NCI-H128 (cell line): ENCODE measurements around the gene OR10A2.
"Not testable (repeated sequence)": the region's sequence is repeated elsewhere in the genome, so short reads cannot be mapped to it uniquely, and the experiment has no call there.

Experiments used
- DNase-seq: peaks from one replicate; lab custom pipeline; 2025; ENCODE audit not compliant: unreplicated experiment; lab: John Stamatoyannopoulos, UW

Gene OR10A2, protein sequence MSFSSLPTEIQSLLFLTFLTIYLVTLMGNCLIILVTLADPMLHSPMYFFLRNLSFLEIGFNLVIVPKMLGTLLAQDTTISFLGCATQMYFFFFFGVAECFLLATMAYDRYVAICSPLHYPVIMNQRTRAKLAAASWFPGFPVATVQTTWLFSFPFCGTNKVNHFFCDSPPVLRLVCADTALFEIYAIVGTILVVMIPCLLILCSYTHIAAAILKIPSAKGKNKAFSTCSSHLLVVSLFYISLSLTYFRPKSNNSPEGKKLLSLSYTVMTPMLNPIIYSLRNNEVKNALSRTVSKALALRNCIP

DNA sequence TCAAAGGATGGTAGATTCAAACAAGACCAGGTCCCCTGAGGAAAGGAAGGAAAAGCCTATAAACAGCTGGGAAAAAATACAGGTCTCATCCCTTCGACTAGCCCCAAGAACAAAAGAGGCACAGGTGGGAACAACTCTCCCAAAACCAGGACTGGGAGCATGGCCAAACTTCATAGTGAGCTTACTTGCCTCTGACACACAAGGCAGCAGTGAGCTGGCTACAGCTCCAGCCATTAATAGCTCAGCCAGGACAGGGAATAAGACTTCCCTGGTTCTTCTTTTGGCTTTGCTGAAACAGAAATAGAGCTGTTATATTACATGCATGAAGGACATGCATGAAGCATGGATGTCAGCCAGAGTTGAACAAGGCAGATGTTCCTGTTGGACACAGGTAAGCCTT, at the start of gene OR10A2:
Gene OR10A2, plus strand, starts transcription at position 97 of the 400 bp plus-strand sequence. CDS start 6,698 bp downstream, outside the sequence.
- no peak for DNase-seq

DNA sequence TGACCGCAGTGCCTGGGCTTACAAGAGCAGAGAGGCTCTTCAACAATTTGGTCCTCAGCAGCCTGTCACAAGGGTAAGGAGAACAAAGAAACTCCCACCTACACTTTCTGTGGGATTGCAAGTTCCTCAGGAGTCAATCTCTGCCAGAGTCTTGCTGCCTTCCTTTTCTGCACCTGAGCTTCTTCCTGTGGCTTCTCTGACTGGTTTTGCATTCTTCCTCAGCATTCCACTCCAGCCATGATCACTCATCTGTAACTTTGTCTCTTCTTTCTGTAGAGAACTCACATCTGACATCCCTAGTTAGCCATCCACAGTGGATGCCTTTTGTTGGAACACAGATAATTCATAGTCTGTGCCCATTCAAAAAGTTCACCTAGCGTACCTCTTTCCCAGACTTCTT, 49.2 kb upstream of the OR10A2 start:
- no peak for DNase-seq

DNA sequence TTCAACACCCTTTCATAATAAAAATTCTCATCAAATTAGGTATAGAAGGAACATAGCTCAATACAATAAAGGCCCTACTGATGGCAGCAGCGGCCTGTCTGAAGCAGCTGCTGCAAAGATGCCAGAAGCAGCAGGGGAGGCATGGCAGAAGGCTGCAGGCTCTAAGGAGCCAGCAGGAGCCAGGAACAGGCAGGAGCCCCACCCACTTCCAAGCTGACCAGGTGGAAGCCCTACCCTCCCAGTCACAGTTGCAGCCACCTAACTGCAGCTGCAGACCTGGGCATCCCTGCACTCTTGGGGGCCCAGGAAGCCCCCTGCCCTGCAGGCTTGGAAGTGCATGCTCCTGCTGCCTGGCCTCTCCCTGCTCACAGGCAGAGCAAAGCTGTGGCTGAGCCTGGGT, 45.2 kb upstream of the OR10A2 start:
- DNase-seq: no peak

GRCh38 chr11:6818967-6819366, 43.9 kb upstream of the OR10A2 start:
- no peak for DNase-seq

GRCh38 chr11:6824136-6824823, 38.6 kb upstream of the OR10A2 start:
- no peak for DNase-seq

- no peak for DNase-seq
Observed at GRCh38 chr11:6825231-6825744, 37.6 kb upstream of the OR10A2 start.

DNA sequence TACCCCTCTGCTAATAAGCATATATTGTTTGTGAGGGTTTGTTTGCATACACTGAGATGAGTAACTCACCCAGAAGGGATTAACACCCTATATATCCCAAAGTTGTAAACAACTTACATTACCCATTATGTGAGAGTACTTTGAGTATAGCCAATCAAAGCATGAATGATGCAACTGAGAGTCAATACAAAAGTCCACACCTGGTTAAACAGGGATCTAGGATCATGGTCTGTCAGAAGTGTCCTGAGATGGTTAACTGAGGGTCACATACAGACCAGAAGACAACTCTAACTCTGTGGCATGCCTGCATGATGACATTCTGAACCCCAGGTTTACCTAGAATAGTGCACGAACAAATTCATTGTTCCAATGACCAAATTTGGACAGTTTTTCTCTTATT, 34.8 kb upstream of the OR10A2 start:
- no peak for DNase-seq

DNA sequence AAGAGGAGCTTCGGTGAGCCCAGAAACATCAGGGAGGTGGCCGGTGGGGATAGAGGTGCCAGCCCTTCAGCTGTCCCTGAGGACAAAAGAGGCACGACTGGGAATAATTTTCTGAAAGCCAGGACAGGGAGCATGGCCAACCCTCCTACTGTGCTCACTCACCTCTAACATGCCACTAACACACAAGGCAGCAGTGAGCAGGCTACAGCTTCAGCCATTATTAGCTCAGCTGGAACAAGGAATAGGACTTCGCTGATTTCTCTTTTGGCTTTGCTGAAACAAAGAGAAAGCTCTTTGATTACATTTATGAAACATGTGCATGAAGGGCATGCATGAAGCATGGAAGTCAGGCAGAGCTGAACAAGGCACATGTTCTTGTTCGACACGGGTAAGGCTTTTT, 29.5 kb upstream of the OR10A2 start:
- no peak for DNase-seq

- DNase-seq: no peak
Observed at GRCh38 chr11:6834021-6834420, 28.8 kb upstream of the OR10A2 start.

DNA sequence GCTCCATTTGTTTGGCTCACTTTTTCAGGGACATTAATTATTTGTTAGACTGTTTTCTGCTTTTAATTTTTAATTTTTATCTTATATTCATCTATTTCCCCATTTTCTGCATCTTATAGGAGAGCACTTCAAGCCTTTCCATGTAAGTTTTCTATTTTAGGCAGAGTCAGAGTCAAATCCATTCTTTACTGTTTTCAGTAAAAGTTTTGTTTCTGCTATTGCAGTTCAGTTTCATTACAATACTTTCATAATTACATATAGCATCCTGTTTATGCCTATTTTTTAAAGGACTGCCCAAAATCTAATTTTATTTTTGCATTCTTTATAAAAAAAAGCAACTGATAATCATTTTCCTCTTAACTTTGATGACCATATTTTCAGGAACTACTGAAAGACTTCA, 21.2 kb upstream of the OR10A2 start:
- DNase-seq: no peak

DNA sequence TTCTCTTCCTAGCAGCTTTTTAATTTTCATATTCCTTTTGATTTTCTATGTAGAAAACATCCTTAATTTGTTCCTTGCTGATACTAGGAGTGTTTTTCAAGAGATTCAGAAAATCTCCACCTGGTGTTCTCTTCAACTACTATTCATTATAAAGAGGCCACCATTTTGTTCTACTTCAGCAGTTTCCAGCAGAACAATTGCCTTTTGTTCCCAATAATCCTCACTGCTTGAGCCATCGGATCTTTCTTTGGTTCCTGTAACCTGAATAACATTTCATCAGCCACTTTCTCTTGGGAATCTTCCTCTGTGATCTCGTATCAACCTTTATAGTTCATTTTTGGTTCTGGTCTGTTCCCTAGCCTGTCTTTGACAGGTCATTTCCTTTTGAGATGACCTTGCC, 19.2 kb upstream of the OR10A2 start:
- DNase-seq: no peak

GRCh38 chr11:6844356-6844755, 18.5 kb upstream of the OR10A2 start:
- no peak for DNase-seq

DNA sequence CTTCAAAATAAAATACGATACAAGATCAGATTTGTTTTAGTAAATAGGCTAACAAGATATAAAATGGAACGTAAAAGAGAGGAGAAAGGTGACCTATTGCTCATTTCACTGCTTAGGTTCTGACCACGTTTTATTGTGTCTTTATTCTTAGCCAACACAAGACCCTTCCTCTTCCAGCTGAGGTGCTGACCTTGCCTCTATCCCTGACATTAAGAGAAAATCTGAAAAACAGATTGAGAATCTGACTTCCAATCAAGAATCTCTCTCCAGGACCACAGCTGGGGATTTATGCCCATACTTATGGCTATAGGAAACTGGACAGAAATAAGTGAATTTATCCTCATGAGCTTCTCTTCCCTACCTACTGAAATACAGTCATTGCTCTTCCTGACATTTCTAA, 17.5 kb upstream of the OR10A2 start, which contains the start of gene OR10A5:
Gene OR10A5, plus strand, starts transcription at position 301 of the 400 bp plus-strand sequence. Its CDS starts 0 bp downstream, at position 301.
- DNase-seq: no peak

DNA sequence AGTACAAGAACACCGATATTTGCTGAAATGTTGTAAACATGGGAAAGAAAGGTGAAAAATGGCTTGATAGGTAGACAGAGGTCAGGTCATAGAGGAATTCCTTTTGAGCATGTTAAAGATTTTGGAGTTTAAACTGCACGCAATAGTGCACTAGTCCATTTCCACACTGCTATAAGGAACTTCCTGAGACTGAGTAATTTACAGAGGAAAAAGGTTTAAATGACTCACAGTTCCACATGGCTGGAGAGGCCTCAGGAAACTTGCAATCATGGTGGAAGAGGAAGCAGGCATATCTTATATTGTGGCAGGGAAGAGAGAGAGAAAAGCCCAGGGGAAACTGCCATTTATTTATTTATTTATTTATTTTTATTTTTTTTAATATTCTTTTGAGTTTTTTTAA, 12.3 kb upstream of the OR10A2 start:
- DNase-seq: no peak

DNA sequence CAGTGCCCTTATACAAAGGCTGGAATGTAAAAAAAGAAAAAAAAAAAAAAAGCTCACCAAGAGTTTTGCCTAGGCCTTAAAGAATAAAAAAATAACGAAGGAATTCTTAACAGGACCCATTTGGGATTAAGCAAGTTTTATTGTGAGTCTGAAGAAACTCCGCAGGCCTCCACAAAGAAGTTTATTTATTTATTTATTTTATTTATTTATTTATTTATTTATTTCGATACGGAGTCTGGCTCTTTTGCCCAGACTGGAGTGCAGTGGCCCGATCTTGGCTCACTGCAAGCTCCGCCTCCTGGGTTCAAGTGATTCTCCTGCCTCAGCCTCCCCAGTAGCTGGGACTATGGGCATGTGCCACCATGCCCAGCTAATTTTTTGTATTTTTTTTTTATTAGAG, 8.1 kb upstream of the OR10A2 start:
- not testable (repeated sequence) for DNase-seq

- no peak for DNase-seq
Observed at GRCh38 chr11:6855971-6856541, 6.8 kb upstream of the OR10A2 start.

DNA sequence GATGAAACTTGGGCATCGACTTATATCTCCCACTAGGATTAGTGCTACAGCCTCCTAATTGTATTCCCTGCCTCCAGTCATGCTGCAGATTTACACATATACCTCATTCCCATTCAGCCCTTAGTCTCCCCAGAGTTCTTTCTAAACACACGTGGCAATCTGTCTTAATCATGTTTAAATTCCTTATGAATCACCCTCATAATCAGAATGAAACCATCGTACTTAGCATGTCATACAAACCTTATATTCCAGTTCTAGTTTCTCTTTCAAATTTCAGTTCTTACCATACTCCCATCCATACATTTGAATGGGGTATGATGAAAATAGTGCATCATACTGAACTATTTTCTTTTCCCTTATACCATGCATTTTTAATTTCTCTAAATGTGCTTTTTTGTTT, 6.0 kb upstream of the OR10A2 start:
- DNase-seq: no peak

GRCh38 chr11:6864438-6864837, 1.6 kb downstream of the OR10A2 start:
- DNase-seq: no peak

DNA sequence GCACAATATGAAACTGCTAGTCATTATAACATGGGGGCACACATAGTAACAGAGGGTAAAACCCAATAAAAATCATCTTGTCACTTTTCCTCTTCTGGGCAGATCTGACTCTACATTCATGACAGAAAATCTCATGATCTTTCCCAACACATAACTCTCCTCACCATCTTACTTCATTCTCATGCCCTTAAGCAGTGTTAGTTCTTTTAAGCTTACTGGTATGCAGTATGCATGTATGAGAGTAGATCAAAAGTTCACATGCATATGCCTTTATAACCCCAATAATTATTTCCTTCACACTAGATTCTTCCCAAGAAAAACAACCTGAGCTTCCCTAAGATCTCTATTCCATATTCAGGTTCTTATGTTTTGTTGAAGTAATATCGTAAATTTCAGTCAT, 8.4 kb downstream of the OR10A2 start:
- DNase-seq: no peak

DNA sequence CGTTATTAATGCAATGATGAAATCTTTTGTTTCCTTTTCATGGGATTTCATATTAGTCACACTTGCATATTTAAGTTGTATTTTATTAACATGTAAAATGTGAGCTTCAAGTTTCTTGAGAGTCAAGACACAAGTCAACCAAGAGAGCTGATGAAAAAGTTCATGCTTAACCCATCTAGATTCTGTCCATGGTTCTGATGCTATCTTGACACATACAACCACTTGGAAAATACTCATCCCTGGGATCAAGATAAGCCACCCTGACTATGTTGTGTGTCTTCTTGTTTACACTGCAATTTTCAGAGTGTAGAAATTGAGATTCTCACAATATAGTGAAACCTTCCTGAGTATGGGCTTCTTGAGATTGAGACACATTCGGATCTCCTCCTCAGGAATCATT, 12.9 kb downstream of the OR10A2 start:
- DNase-seq: no peak

DNA sequence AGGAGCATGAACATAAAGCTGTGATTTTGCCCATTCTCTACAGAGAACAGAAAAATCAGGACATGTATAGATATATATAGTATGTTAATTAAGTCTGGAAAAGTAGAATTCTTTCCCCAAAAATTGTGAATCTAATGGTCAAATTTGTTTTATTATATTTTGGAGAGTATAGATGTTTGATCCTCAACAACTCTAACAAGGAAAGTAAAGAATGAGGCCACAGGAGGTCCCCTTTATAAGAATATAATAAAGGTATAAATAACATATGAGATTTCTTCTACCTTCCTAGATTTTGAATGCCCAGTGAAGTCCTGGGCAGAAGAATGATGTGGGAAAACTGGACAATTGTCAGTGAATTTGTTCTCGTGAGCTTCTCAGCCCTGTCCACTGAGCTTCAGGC, 13.5 kb downstream of the OR10A2 start, which contains the start of gene OR10A4:
Gene OR10A4, plus strand, starts transcription at position 301 of the 400 bp plus-strand sequence. Its CDS starts 23 bp downstream, at position 324.
- no peak for DNase-seq

DNA sequence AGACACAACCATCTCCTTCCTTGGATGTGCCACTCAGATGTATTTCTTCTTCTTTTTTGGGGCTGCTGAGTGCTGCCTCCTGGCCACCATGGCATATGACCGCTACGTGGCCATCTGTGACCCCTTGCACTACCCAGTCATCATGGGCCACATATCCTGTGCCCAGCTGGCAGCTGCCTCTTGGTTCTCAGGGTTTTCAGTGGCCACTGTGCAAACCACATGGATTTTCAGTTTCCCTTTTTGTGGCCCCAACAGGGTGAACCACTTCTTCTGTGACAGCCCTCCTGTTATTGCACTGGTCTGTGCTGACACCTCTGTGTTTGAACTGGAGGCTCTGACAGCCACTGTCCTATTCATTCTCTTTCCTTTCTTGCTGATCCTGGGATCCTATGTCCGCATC, 14.1 kb downstream of the OR10A2 start:
- DNase-seq: no peak
